Motor neuron (in vitro differentiated cells): ENCODE measurements around the gene CD6. TPM values are rescaled to one million over a fixed set of nuclear protein-coding genes. Genes with fewer than 3 reads are reported as not detected.
A peak's percentile ranks its signal among the peaks of the same experiment; 100 is the strongest.

Experiments
- ATAC-seq, 8 experiments: fragments of 200-7000 bp; cut with Tn5 transposase; replicated peaks in 6 of 8; 2 replicates each; pipeline ENCODE4 v1.8.0; 2021; ENCODE audit warnings: mild to moderate bottlenecking in 8 of 8, moderate library complexity in 8 of 8
- H3K27ac ChIP-seq, 2 donors: fragments of 250-450 bp; sonication (Bioruptor Pico); 2 replicates each; pipeline ENCODE4 v1.9.0; 2021; ENCODE audit warnings: antibody characterized with exemption in 2 of 2, mild to moderate bottlenecking in 2 of 2, moderate library complexity in 1 of 2
- H3K4me1 ChIP-seq, 2 donors: fragments of 250-450 bp; sonication (Bioruptor Pico); replicated peaks in 1 of 2; 2 replicates each; pipeline ENCODE4 v1.6.1; 2021; ENCODE audit warnings: antibody characterized with exemption in 2 of 2, mild to moderate bottlenecking in 2 of 2, moderate library complexity in 1 of 2
- H3K4me3 ChIP-seq, 5 donors: fragments of 250-450 bp; sonication (Bioruptor Pico); 2 replicates each; pipeline ENCODE4 v1.9.0; 2021; ENCODE audit warnings: antibody characterized with exemption in 5 of 5, mild to moderate bottlenecking in 5 of 5, moderate library complexity in 4 of 5
- WGBS, 10 experiments: fragments of 450-650 bp; shearing (Covaris generic); methylation state at CpG; one replicate each; pipeline ENCODE4 v1.0.0; 2022; 5-methylcytosine and 5-hydroxymethylcytosine counted together
- in situ Hi-C, 9 experiments: fragments of 400-800 bp; cut with MboI; loops; one replicate each; pipeline ENCODE4 v1.15.0; 2021; ENCODE audit warnings: low sequenced_read_pairs in 9 of 9, low pct_unique_long_range_greater_than_20kb in 2 of 9; ENCODE audit not compliant: unreplicated experiment in 9 of 9
- total RNA-seq, 8 experiments: library from RNA; unstranded; fragments of 300-600 nt; gene quantifications; 2 replicates each; pipeline versions ENCODE4 v1.2.3 to v1.2.4, GENCODE V29; 2022

CD6 gene
- total RNA-seq, 8 experiments from 2014 or later, result 0.14 to 1.7 (median 0.63) TPM; not detected in 1

- in situ Hi-C loops, result no loop called here
- Histone ChIP-seq H3K27ac (no peak overlapping the region), H3K4me1 (peaks cover 13 to 24% of the 10 kb centered on the region in 2 donors), H3K4me3 (no peak overlapping the region)
- 0 to 100% (median 82%) methylated on average over 1 to 6 of the region's 11 CpGs; no CpG with 5 or more reads in 4 of the 10 experiments for WGBS, 10 experiments
- no peak for ATAC-seq
These were observed 28.9 kb downstream of the CD6 start for GRCh38 chr11:61000426-61000825.

GRCh38 chr11:61001931-61002330, 30.5 kb downstream of the CD6 start:
- ATAC-seq, result no peak
- in situ Hi-C loops, result no loop called here
- no peak overlapping the region for H3K27ac ChIP-seq
- peaks cover 13 to 24% of the 10 kb centered on the region in 2 donors for H3K4me1 ChIP-seq
- 60 to 100% (median 95%) methylated on average over 1 to 3 of the region's 3 CpGs; no CpG with 5 or more reads in 4 of the 10 experiments for WGBS, 10 experiments
- no peak overlapping the region for H3K4me3 ChIP-seq

GRCh38 chr11:61002598-61002997, 31.1 kb downstream of the CD6 start:
- H3K4me1 ChIP-seq, result peaks cover 13 to 28% of the 10 kb centered on the region in 2 donors
- 60 to 100% (median 78%) methylated on average over 1 to 5 of the region's 7 CpGs; no CpG with 5 or more reads in 4 of the 10 experiments for WGBS, 10 experiments
- H3K27ac ChIP-seq, result no peak overlapping the region
- no peak overlapping the region for H3K4me3 ChIP-seq
- ATAC-seq, result no peak
- in situ Hi-C loops, result no loop called here

- 17 to 92% (median 75%) methylated on average over 1 to 6 of the region's 10 CpGs; no CpG with 5 or more reads in 4 of the 10 experiments for WGBS, 10 experiments
- ATAC-seq, result peak in 6 of 8 experiments; percentile 9 to 83 (median 58)
- H3K4me1 ChIP-seq, result peaks cover 10 to 25% of the 10 kb centered on the region in 2 donors
- H3K27ac ChIP-seq, result no peak overlapping the region
- H3K4me3 ChIP-seq, result no peak overlapping the region
- in situ Hi-C loops, result no loop called here
These were observed 32.7 kb downstream of the CD6 start for GRCh38 chr11:61004180-61004611.

GRCh38 chr11:61004761-61005181, 33.3 kb downstream of the CD6 start:
- peak in 4 of 8 experiments; percentile 19 to 85 (median 48) for ATAC-seq
- peaks cover 10 to 25% of the 10 kb centered on the region in 2 donors for H3K4me1 ChIP-seq
- in situ Hi-C loops, result no loop called here
- no peak overlapping the region for H3K4me3 ChIP-seq
- H3K27ac ChIP-seq, result no peak overlapping the region
- 0 to 80% (median 67%) methylated on average over 1 to 5 of the region's 5 CpGs; no CpG with 5 or more reads in 5 of the 10 experiments for WGBS, 10 experiments

GRCh38 chr11:61007383-61007955, 36.0 kb downstream of the CD6 start:
- ATAC-seq, result peak; percentile 3 to 56 (median 42)
- 0 to 20% methylated on average over 2 of the region's 52 CpGs; no CpG with 5 or more reads in 8 of the 10 experiments for WGBS, 10 experiments
- Histone ChIP-seq H3K4me1 (peaks cover 15 to 38% of the 10 kb centered on the region in 2 donors), H3K4me3 (peak overlapping the region; percentile 18 to 31 (median 20)), H3K27ac (no peak overlapping the region)
- in situ Hi-C loops, result no loop called here

- H3K4me1 ChIP-seq, result peaks cover 19 to 44% of the 10 kb centered on the region in 2 donors
- WGBS, 10 experiments, result 28 to 60% (median 59%) methylated on average over 1 to 10 of the region's 54 CpGs; no CpG with 5 or more reads in 7 of the 10 experiments
- ATAC-seq, result peak in 7 of 8 experiments; percentile 4 to 69 (median 28)
- H3K4me3 ChIP-seq, result peak overlapping the region in 4 of 5 donors; percentile 18 to 31 (median 24)
- in situ Hi-C loops, result no loop called here
- no peak overlapping the region for H3K27ac ChIP-seq
These were observed 36.7 kb downstream of the CD6 start for GRCh38 chr11:61007956-61008896.

- Histone ChIP-seq H3K4me3 (no peak overlapping the region), H3K27ac (no peak overlapping the region), H3K4me1 (peaks cover 17 to 41% of the 10 kb centered on the region in 2 donors)
- ATAC-seq, result no peak
- in situ Hi-C loops, result no loop called here
- WGBS, 10 experiments, result 64 to 100% (median 93%) methylated on average over 1 to 3 of the region's 5 CpGs; no CpG with 5 or more reads in 5 of the 10 experiments
These were observed 37.5 kb downstream of the CD6 start for GRCh38 chr11:61008971-61009370.

GRCh38 chr11:61009392-61010275, 38.2 kb downstream of the CD6 start:
- Histone ChIP-seq H3K27ac (no peak overlapping the region), H3K4me3 (no peak overlapping the region), H3K4me1 (peaks cover 12 to 34% of the 10 kb centered on the region in 2 donors)
- no peak for ATAC-seq
- in situ Hi-C loops, result no loop called here
- WGBS, 10 experiments, result 40 to 100% (median 90%) methylated on average over 1 to 10 of the region's 15 CpGs; no CpG with 5 or more reads in 2 of the 10 experiments

GRCh38 chr11:61010466-61011228, 39.2 kb downstream of the CD6 start:
- in situ Hi-C loops, result no loop called here
- no peak overlapping the region for H3K27ac ChIP-seq
- no peak for ATAC-seq
- 0 to 100% (median 76%) methylated on average over 1 to 6 of the region's 16 CpGs; no CpG with 5 or more reads in 2 of the 10 experiments for WGBS, 10 experiments
- H3K4me1 ChIP-seq, result peaks cover 9 to 28% of the 10 kb centered on the region in 2 donors
- H3K4me3 ChIP-seq, result no peak overlapping the region

GRCh38 chr11:61011229-61011870, 39.9 kb downstream of the CD6 start:
- Histone ChIP-seq H3K4me3 (no peak overlapping the region), H3K4me1 (peaks cover 9 to 28% of the 10 kb centered on the region in 2 donors), H3K27ac (no peak overlapping the region)
- WGBS, 10 experiments, result 40 to 100% (median 83%) methylated on average over 1 to 2 of the region's 7 CpGs; no CpG with 5 or more reads in 4 of the 10 experiments
- in situ Hi-C loops, result no loop called here
- ATAC-seq, result no peak
